ENCODE measurements around the gene SRC.
A peak's percentile ranks its signal among the peaks of the same experiment; 100 is the strongest.
"Not testable (repeated sequence)": the region's sequence is repeated elsewhere in the genome, so short reads cannot be mapped to it uniquely, and the experiment has no call there.

SRC gene

DNA sequence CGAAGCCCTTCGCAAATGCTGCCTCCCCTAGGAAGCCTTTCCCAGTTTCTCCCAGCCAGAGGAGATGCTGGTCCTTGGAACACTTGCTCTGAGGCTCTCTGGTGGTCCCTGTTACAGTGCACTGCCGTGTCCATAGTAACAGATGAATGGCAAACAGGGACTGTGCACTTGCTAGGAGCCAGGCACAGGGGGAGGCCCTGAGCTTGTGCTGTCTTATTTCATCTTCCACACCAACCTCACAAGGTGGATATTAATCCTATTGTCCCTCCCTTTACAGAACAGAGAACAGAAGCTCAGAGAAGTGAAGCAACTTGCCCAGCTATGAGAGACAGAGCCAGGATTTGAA is 19.0 kb downstream of the SRC start:
- no peak for DNase-seq

DNA sequence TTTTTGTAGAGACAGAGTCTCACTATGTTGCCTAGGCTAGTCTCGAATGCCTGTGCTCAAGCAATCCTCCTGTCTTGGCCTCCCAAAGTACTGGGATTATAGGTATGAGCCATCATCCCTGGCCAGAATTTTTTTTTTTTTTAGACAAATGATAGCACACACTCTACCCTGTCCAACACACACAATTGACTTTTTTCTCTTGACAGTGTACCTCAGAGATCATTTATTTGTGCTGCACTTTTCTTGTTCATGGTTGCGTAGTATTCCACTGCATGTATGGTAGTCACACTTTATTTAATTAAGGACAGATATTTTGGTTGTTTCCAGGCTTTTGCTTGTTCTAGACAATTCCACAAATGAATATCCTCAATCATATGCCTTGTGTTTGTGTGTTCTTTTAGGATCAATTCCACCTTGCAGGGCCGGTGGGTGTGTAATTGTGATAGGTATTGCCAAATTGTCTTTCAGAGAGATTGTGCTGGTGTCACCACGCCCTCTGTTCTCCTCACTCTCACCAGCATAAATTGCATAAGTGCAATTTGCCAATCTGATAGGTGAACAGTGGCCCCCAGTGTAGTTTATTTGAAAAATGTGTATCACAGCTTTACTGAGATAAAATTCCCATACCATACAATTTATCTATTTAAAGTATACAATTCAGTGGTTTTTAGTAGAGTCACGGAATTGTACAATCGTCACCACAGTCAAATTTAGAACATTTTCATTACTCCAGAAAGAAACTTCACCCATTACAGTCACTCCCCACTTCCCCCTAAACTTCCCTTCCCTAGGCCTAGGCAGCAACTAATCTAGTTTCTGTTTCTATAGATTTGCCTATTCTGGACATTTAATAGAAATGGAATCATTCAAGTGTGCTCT is 20.1 kb downstream of the SRC start:
- no peak for DNase-seq

DNA sequence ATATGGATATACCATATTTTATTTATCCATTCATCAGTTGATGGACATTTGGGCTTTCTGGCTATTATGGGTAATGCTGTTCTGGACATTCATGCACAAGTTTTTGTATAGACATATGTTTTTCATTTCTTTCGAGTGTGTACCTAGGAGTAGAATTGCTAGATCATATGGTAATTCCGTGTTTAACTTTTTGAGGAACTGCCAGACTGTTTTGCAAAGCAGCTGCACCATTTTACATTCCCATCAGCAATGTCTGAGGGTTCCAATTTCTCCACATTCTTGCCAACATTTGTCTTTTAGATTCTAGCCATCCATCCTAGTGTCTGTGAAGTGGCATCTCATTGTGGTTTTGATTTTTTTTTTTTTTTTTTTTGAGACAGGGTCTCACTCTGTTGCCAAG is 20.8 kb downstream of the SRC start:
- no peak for DNase-seq

GRCh38 chr20:37369846-37370245 is 23.9 kb downstream of the SRC start:
- no peak for DNase-seq

- not testable (repeated sequence) for DNase-seq
These were observed 25.9 kb downstream of the SRC start for GRCh38 chr20:37371845-37372244.

DNA sequence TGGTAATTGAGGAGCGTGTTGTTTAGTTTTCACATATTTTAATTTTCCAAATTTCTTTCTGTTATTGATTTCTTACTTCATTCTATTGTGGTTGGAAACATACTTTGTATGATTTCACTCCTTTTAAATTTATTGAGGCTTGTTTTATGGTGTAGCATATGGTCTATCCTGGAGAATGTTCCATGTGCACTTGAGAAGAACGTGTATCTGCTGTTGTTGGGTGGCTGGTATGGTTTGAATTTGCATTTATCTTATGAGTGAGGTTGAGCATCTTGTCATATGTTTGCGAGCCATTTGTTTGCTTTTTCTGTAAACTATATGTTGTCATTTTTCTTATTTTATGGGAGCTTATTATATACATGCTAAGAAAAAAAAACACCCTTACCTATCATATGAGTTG is 26.5 kb downstream of the SRC start:
- DNase-seq = no peak

- DNase-seq = no peak
These were observed 27.2 kb downstream of the SRC start for GRCh38 chr20:37373020-37373598.

- DNase-seq = no peak
These were observed 29.3 kb downstream of the SRC start for GRCh38 chr20:37375227-37375626.

- no peak for DNase-seq
These were observed 30.4 kb downstream of the SRC start for GRCh38 chr20:37376324-37376723.

GRCh38 chr20:37376791-37377190 is 30.9 kb downstream of the SRC start:
- no peak for DNase-seq

GRCh38 chr20:37377346-37378081 is 31.6 kb downstream of the SRC start:
- no peak for DNase-seq

GRCh38 chr20:37378420-37378784 is 32.5 kb downstream of the SRC start:
- no peak for DNase-seq

DNA sequence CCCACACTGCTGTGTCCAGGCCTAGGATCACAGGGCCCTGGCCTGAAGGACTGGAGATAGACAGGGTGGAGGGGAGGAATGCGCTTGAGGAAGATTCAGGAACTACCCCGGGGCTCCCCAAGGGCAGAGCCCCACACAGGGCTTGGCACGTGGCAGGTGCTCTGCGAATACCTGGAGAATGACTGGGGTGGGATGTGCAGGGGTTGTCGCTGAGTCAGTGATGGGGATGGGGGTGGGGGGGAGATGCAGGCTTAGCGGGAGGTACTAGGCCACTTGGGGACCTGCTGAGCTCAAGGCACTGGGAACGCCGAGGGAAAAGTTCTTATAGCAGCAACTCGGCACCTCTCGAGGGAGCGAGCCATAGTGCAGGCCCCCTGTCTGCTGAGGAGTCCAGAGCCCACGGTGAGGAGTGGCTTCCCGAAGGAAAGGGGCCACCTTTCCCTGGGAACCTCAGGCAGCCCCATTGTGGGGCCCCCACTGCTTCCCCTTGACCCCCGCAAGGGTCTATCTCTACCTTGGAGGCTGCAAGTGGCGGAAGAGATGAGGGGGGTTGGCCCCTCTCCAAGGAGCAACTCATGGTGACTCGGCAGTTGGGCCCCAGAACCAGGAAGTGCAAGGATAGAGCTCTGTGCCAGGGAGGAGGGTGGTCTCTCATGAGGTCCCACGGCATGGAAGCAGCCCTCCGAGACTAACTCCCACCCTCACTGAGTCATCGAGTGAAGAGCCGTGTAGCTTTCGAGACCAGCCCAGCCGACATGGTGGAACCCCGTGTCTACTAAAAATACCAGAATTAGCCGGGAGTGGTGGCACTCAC is 33.1 kb downstream of the SRC start:
- DNase-seq = peak; percentile 53

DNA sequence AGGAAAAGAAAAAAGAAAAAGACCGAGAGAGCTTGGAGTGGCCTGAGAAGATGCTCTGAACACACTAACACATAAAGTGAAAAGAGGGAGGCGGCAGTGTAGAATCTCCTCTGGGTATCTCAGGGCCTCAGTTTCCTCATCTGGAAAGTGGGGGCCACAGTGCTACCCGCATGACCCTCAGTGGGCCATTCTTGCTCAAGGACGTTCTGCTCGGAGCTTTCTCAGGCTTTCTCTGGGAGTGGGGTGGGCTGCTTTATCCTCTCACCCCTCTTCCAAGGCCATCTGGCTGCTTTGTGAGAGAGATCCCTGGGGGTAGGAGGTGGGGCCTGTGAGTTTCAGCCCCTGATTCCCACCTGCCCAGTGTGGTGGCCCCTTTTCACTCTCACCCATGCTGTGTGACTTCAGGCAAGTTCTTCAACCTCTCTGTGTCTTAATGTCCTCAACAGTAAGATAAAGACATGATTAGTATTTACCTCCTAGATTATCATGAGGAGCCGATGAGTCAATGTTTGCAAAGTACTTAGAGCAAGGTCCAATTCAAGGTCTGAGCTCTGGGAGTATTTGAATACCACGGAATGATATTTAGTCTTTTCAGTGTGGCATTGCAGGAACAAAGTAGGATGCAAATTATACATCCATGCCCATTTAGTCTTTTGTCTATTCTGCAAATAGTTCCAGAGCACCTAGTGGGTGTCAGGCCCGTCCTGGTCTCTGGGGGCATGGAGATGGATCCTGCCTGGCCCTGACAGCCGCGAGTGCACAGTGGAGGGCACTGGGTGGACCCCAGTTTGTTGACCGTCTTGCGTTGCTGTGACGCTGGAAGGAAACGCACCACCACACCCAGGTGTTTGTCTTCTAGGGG is 34.3 kb downstream of the SRC start:
- DNase-seq = no peak

DNA sequence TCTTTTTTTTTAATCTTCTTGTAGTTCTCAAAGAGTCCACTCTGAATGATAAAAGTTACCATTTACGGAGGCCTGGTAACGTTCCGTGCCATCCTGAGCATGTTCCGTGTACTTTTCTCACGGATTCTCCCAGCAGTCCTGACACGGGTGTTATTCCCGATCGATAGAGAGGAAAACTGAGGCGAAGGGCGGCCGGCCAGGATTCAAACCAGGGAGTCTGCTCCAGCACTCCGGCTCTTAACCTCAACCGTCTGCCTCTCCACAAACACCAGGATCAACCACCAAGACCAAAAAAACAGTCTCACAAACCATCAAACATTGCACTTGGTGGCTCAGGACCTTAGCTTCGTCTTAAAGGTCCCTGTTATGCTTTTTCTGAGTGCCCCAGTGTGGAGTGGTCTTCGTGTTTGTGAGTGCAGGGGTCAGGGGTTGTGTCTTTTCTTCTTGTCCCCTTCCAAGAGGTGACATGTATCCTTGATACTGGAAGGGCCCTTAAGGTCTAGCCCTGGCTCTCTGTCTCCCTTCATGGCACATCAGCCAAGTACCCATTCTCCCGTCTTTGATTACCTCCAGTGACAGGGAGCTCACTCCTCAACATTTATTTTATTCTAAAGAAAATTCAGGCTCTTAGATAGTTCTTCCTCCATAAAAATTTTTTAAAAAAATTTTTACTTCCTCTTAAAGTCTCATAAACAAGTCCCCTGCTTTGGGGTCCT is 35.1 kb downstream of the SRC start:
- no peak for DNase-seq

DNA sequence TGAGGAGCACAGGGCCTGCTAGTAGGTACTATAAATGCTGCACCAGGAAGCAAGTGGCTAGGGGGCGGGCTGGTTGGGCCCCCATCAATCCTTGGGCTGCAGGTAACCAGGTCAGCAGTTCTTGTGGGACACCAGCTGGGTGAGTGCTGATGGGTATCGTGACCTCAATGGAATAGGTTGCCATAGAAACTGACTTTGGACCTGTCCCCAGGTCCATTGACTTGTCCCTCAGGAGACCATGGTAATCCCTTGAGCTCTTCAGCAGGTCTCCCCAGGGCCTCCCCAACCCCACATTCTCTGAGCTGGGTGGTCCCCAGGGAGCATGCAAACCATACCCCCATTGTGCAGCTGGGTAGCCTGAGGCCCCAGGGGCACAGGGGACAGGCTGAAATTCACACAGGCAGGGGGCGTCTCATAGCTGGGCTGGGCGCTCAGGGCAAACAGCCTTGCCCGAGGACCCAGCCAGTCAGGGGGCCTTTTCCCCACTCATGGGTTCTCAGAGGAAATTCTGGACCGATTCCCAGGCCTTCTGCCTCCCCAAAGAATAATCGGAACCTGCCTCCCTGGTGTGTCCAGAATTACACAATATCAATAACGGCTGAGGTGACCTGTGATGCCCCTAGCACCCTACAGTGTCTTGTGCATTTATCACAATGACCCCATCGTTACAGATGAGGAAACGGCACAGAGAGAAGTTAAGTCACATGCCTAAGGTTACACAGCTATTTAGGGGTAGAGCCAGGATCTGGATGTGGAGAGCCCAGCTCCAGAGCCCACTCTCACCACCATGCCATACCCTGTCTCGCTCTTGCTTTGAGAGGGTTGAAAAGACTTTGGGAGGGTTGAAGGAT is 35.9 kb downstream of the SRC start:
- DNase-seq = no peak

- DNase-seq = no peak
These were observed 36.7 kb downstream of the SRC start for GRCh38 chr20:37382482-37383120.

- DNase-seq = no peak
These were observed 37.5 kb downstream of the SRC start for GRCh38 chr20:37383229-37383989.

DNA sequence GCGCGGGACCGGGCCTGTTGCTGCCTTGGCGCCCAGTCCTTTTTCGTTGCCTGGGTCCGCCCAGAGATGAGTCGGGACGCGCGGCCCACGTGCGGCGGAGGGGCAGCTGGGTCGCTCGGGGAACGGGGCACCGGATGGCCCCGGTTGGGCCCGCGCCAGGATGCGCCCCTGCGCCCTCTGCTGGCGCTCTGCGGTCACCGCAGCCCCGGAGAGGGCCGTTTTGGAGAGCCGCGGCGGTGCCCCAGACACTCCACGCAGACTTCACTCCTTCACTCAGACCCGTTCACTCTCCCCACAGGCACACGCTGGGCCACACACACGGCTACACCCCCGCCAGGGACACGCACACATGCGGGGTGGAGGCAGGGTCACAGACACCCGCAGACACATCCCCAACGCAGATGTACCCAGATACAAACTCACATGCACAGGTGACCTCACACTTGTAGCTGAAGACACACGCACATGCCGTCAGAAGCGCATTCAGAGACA is 38.8 kb downstream of the SRC start:
- peak; percentile 68 for DNase-seq

Measured in fibroblast of skin of scalp (primary cell).